H1 (cell line): Measurements from ENCODE around the gene RRP1B. TPM values are rescaled to one million over a fixed set of nuclear protein-coding genes. Genes with fewer than 3 reads are reported as not detected.

Experiments
- CTCF ChIA-PET: fragments of 300-600 bp; sonication (Branson Sonifier 250); formaldehyde crosslinking; loops from one replicate; lab custom pipeline; 2021; ENCODE audit not compliant: partially characterized antibody; lab: Charles Lee
- POLR2A ChIA-PET: fragments of 300-600 bp; sonication (Branson Sonifier 250); formaldehyde crosslinking; loops from one replicate; lab custom pipeline; 2021; ENCODE audit warnings: inconsistent platforms; ENCODE audit not compliant: partially characterized antibody; lab: Charles Lee
- DNase-seq, 2 experiments: peaks; one replicate each; pipeline versions ENCODE4 v3.0.0 to v3.0.0-alpha.2; 2010 to 2022; ENCODE audit warnings: low spot score in 2 of 2, low read depth in 1 of 2, mixed read lengths in 1 of 2
- FAIRE-seq: peaks from 2 replicates; lab custom pipeline; 2011; peaks lifted over from hg19 to GRCh38; lab: Jason Lieb, UNC
- H2AFZ ChIP-seq: 2 replicates; pipeline ENCODE4 v1.8.1; 2012; ENCODE audit warnings: low read length, inconsistent platforms
- H2AK5ac ChIP-seq: 2 replicates; pipeline ENCODE4 v1.6.1; 2013; ENCODE audit warnings: low read depth, low read length
- H2BK120ac ChIP-seq: replicated peaks from 2 replicates; pipeline ENCODE3; 2013; ENCODE audit warnings: low read depth, low read length, inconsistent platforms
- H2BK12ac ChIP-seq: 2 replicates; pipeline ENCODE4 v1.6.1; 2013; ENCODE audit warnings: low read depth, low read length
- H2BK15ac ChIP-seq: 2 replicates; pipeline ENCODE4 v1.6.1; 2013; ENCODE audit warnings: low read length
- H2BK20ac ChIP-seq: 2 replicates; pipeline ENCODE4 v1.6.1; 2013; ENCODE audit warnings: low read length
- H2BK5ac ChIP-seq: 2 replicates; pipeline ENCODE4 v1.6.1; 2013; ENCODE audit warnings: low read depth, low read length
- H3K14ac ChIP-seq: 2 replicates; pipeline ENCODE4 v1.6.1; 2013; ENCODE audit warnings: inconsistent platforms; ENCODE audit not compliant: insufficient read length
- H3K18ac ChIP-seq: 2 replicates; pipeline ENCODE4 v1.6.1; 2013; ENCODE audit warnings: low read length; ENCODE audit errors: extremely low read depth
- H3K23ac ChIP-seq: 2 replicates; pipeline ENCODE4 v1.6.1; 2013; ENCODE audit warnings: inconsistent platforms; ENCODE audit not compliant: insufficient read length
- H3K23me2 ChIP-seq: 2 replicates; pipeline ENCODE4 v1.6.1; 2013; ENCODE audit warnings: low read depth, low read length
- H3K27ac ChIP-seq: 2 replicates; pipeline ENCODE4 v1.6.1; 2011; ENCODE audit warnings: low read depth, low read length, inconsistent platforms
- H3K27me3 ChIP-seq, 4 experiments: replicated peaks in 1 of 4; 1 replicate in 1 of 4; 2 replicates in 3 of 4; pipeline versions ENCODE4 v1.6.1 to v1.8.1; 2011 to 2013; ENCODE audit warnings: low read length in 3 of 4, mild to moderate bottlenecking in 3 of 4, inconsistent platforms in 2 of 4, mixed read lengths in 2 of 4, moderate library complexity in 1 of 4; ENCODE audit not compliant: control insufficient read depth in 3 of 4, insufficient read depth in 3 of 4; ENCODE audit errors: extremely low read depth in 1 of 4
- H3K36me3 ChIP-seq, 4 experiments: 2 replicates each; pipeline versions ENCODE4 v1.6.1 to v1.8.1; 2011 to 2013; ENCODE audit warnings: mild to moderate bottlenecking in 4 of 4, low read length in 3 of 4, moderate library complexity in 2 of 4, control low read depth in 1 of 4, inconsistent platforms in 1 of 4; ENCODE audit not compliant: insufficient read depth in 4 of 4, control insufficient read depth in 2 of 4
- H3K4ac ChIP-seq: replicated peaks from 2 replicates; pipeline ENCODE3; 2013; ENCODE audit warnings: low read length, low read depth, mixed read lengths, inconsistent platforms; ENCODE audit not compliant: insufficient read length
- H3K4me1 ChIP-seq, 4 experiments: replicated peaks in 1 of 4; 1 replicate in 1 of 4; 2 replicates in 3 of 4; pipeline versions ENCODE4 v1.6.1 to v1.8.1; 2011 to 2013; ENCODE audit warnings: low read length in 3 of 4, inconsistent platforms in 2 of 4, mixed read lengths in 1 of 4; ENCODE audit not compliant: insufficient read depth in 4 of 4, control insufficient read depth in 3 of 4
- H3K4me2 ChIP-seq, 2 experiments: 2 replicates each; pipeline versions ENCODE4 v1.6.1 to v1.8.1; 2011 to 2013; ENCODE audit warnings: low read depth in 2 of 2, low read length in 2 of 2, control low read depth in 1 of 2, inconsistent platforms in 1 of 2, mild to moderate bottlenecking in 1 of 2; ENCODE audit not compliant: insufficient read depth in 1 of 2
- H3K4me3 ChIP-seq, 4 experiments: fragments of 200-600, 300-600 bp in 1 of 4; sonication (generic), shearing (Covaris generic), sonication (Bioruptor Twin) in 1 of 4; 2 replicates each; pipeline versions ENCODE4 v1.5.1 to v1.8.1; 2011 to 2016; ENCODE audit warnings: low read length in 4 of 4, low read depth in 3 of 4, control low read depth in 2 of 4, inconsistent platforms in 2 of 4, mild to moderate bottlenecking in 2 of 4, mixed read lengths in 1 of 4, moderate library complexity in 1 of 4; ENCODE audit not compliant: insufficient read depth in 2 of 4; ENCODE audit errors: extremely low read depth in 1 of 4
- H3K56ac ChIP-seq: replicated peaks from 2 replicates; pipeline ENCODE3; 2013; ENCODE audit warnings: low read depth, mild to moderate bottlenecking, mixed read lengths, low read length, inconsistent platforms; ENCODE audit not compliant: insufficient read length
- H3K79me1 ChIP-seq: 2 replicates; pipeline ENCODE4 v1.6.1; 2013; ENCODE audit warnings: low read depth, low read length, control low read depth
- H3K79me2 ChIP-seq, 2 experiments: 2 replicates each; pipeline versions ENCODE4 v1.6.1 to v1.8.1; 2012 to 2013; ENCODE audit warnings: low read length in 2 of 2, mild to moderate bottlenecking in 2 of 2, inconsistent platforms in 1 of 2; ENCODE audit not compliant: insufficient read depth in 2 of 2, control insufficient read depth in 1 of 2
- H3K9ac ChIP-seq, 4 experiments: replicated peaks in 1 of 4; 1 replicate in 1 of 4; 2 replicates in 3 of 4; pipeline versions ENCODE4 v1.6.1 to v1.8.1; 2011 to 2013; ENCODE audit warnings: low read depth in 3 of 4, low read length in 3 of 4, control low read depth in 2 of 4, mild to moderate bottlenecking in 2 of 4, moderate library complexity in 2 of 4, inconsistent platforms in 1 of 4; ENCODE audit errors: extremely low read depth in 1 of 4
- H3K9me3 ChIP-seq, 2 experiments: 2 replicates each; pipeline versions ENCODE4 v1.6.1 to v1.8.1; 2012 to 2013; ENCODE audit warnings: mild to moderate bottlenecking in 2 of 2, moderate library complexity in 2 of 2, control low read depth in 1 of 2, inconsistent platforms in 1 of 2, low read depth in 1 of 2, low read length in 1 of 2, mixed read lengths in 1 of 2; ENCODE audit not compliant: insufficient read depth in 2 of 2
- H4K20me1 ChIP-seq, 2 experiments: replicated peaks in 1 of 2; 2 replicates each; pipeline versions ENCODE3 to v1.8.1; 2011 to 2013; ENCODE audit warnings: inconsistent platforms in 2 of 2, low read length in 2 of 2, mild to moderate bottlenecking in 1 of 2; ENCODE audit not compliant: insufficient read depth in 2 of 2, control insufficient read depth in 1 of 2
- H4K5ac ChIP-seq: 2 replicates; pipeline ENCODE4 v1.6.1; 2013; ENCODE audit warnings: low read length, low read depth, mixed read lengths, inconsistent platforms; ENCODE audit not compliant: insufficient read length
- H4K8ac ChIP-seq: 2 replicates; pipeline ENCODE4 v1.8.0; 2013; ENCODE audit warnings: mild to moderate bottlenecking, moderate library complexity, low read length, inconsistent platforms; ENCODE audit not compliant: insufficient read depth; ENCODE audit errors: extremely low read depth
- H4K91ac ChIP-seq: replicated peaks from 2 replicates; pipeline ENCODE3; 2013; ENCODE audit warnings: low read length, mixed read lengths, inconsistent platforms; ENCODE audit not compliant: insufficient read length
- BACH1 ChIP-seq: IDR thresholded peaks from 2 replicates; pipeline ENCODE4 v1.6.1; 2012; ENCODE audit warnings: low read length, improper control_type of control experiment
- CREB1 ChIP-seq: IDR thresholded peaks from 2 replicates; pipeline ENCODE4 v1.6.1; 2012; ENCODE audit warnings: inconsistent platforms
- HDAC2 ChIP-seq, 2 experiments: fragments of 300-600 bp in 1 of 2; sonication (generic) in 1 of 2; IDR thresholded peaks; 2 replicates each; pipeline ENCODE4 v1.6.1; 2011 to 2012; ENCODE audit warnings: low read depth in 2 of 2, low read length in 2 of 2, mild to moderate bottlenecking in 2 of 2, moderate library complexity in 2 of 2, borderline replicate concordance in 1 of 2, inconsistent platforms in 1 of 2
- RXRA ChIP-seq: IDR thresholded peaks from 2 replicates; pipeline ENCODE4 v1.6.1; 2011; ENCODE audit warnings: low read depth, mild to moderate bottlenecking, low read length, moderate library complexity; ENCODE audit not compliant: insufficient read depth
- SRF ChIP-seq: IDR thresholded peaks from 2 replicates; pipeline ENCODE4 v1.6.1; 2011; ENCODE audit warnings: mild to moderate bottlenecking, low read depth, low read length, moderate library complexity
- TBP ChIP-seq: IDR thresholded peaks from 2 replicates; pipeline ENCODE4 v1.6.1; 2011; ENCODE audit warnings: low read depth, low read length, improper control_type of control experiment
- WGBS, 2 experiments: shearing (Covaris generic) in 1 of 2; methylation state at CpG; one replicate each; pipeline versions ENCODE4 v1.1.6 to v1.1.7; 2013 to 2015; ENCODE audit warnings: low lambda C conversion rate in 2 of 2, mixed read lengths in 2 of 2, inconsistent platforms in 1 of 2, low coverage in 1 of 2, missing lambda C conversion rate in 1 of 2; ENCODE audit not compliant: insufficient replicate concordance in 2 of 2, insufficient coverage in 1 of 2, insufficient read length in 1 of 2; ENCODE audit errors: extremely low coverage in 1 of 2, missing lambda C conversion rate in 1 of 2; 5-methylcytosine and 5-hydroxymethylcytosine counted together
- polyA plus RNA-seq, 7 experiments: library from polyadenylated mRNA; depleted of rRNA in 3 of 7; stranded (reverse) in 5 of 7; unstranded in 2 of 7; fragments of >200 nt in 5 of 7; fragments of 200-250 nt in 2 of 7; gene quantifications; 1 replicate in 5 of 7; 2 replicates in 1 of 7; 4 replicates in 1 of 7; pipeline versions ENCODE4 v1.2.1 to v1.2.3, GENCODE V29; 2011 to 2013; ENCODE audit warnings: missing spikeins in 2 of 7, mixed read lengths in 2 of 7
- total RNA-seq: library from RNA; stranded (reverse); fragmentation: NEBNext Ultra II Directional; extraction: Animal tissue kit (Norgen Biotek cat#: 25700); gene quantifications from 2 replicates; pipeline ENCODE4 v1.2.1, GENCODE V29; 2021

Gene RRP1B
- total and polyA plus RNA-seq, 2 of the 8 experiments (the other 6 are each of a cell fraction or from before 2014, with no cell fraction given) = 25.8 to 97.3 TPM

DNA sequence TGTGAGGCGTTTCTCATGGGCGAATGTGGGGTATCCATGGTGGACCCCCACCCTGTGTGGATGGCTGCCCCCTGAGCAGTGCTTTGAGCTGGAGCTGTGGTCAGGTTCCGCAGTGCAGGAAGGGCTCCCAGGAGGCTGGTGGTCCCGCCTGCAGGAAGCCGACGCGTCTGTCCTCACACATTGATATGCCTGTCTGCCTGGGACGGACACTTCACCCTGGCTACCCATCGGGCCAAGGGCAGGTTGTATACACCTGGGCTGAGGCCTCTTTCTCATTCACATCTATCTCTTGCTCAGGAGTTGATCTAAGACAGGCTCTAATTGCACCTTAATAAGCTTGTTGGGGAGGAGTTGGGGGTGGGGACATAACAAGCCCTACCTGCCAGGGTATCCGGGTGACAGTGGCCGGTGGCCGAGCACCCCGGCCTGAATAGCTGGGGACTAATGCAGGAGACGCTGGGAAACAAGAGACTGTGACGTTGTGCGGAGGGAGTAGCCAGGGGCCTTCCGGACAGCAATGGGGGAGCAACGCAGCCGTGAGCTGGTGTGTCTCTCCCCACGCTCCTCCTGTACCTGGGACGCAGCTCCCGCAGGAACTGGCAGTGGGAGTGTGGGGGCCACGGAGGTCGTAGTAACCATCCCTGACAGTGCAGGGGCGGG is 81.3 kb downstream of the RRP1B start:
- H3K23me2 ChIP-seq = no peaks in the 10 kb centered on the region
- no peak overlapping the region for H2BK15ac ChIP-seq
- H3K14ac ChIP-seq = no peak overlapping the region
- no peak overlapping the region for H4K91ac ChIP-seq
- no peaks in the 10 kb centered on the region for H3K9me3 ChIP-seq
- H2BK5ac ChIP-seq = peak overlapping the region; percentile 83; the same call in 1 of the 2 replicates
- H3K18ac ChIP-seq = no peak overlapping the region
- H3K23ac ChIP-seq = no peak overlapping the region
- H3K27ac ChIP-seq = peak overlapping the region; percentile 18; the same call in 1 of the 2 replicates
- no peak overlapping the region for H2BK12ac ChIP-seq
- no peaks in the 10 kb centered on the region for H3K79me2 ChIP-seq
- ChIA-PET CTCF (interaction anchor here (1.2 to 1.4 kb wide), 2 partner anchors 11 to 42 kb away, joined by 3 to 13 read pairs; no protein-coding TSS in a partner anchor), POLR2A (interaction anchor here (0.5 to 3.2 kb wide), 8 partner anchors 9 to 70 kb away, joined by 3 to 29 read pairs (median 5); no protein-coding TSS in a partner anchor)
- DNase-seq = peak; percentile 68 to 69
- peak overlapping the region in 2 of 4 experiments; percentile 13 to 18; a peak in 2 of 7 replicates for H3K9ac ChIP-seq
- peak overlapping the region; percentile 40; the same call in 1 of the 2 replicates for H2AK5ac ChIP-seq
- FAIRE-seq = peak; percentile 24
- no peaks in the 10 kb centered on the region for H3K27me3 ChIP-seq
- H2AFZ ChIP-seq = no peak overlapping the region
- H3K4me2 ChIP-seq = peak overlapping the region; percentile 15 to 31; a peak in 3 of 4 replicates
- no peak overlapping the region for H2BK20ac ChIP-seq
- H3K79me1 ChIP-seq = peaks cover 2% of the 10 kb centered on the region; the same call in 1 of the 2 replicates
- no peak overlapping the region for H3K4me3 ChIP-seq
- peaks cover 0 to 15% of the 10 kb centered on the region in 2 experiments for H4K20me1 ChIP-seq
- 49% methylated on average over 20 of the region's 25 CpGs; no CpG with 5 or more reads in 1 of the 2 experiments for WGBS, 2 experiments
- H4K8ac ChIP-seq = peak overlapping the region; percentile 80
- no peak overlapping the region for H3K4ac ChIP-seq
- peaks cover 0 to 9% (median 4%) of the 10 kb centered on the region in 4 experiments; a peak in 5 of 7 replicates for H3K4me1 ChIP-seq
- TF ChIP-seq HDAC2 (IDR thresholded peaks at IDR 0.05; ENCODE audit: borderline replicate concordance in 1 of 2, low read depth in 2 of 2, low read length in 2 of 2) = peak in 1 of 2 experiments; percentile 81; a peak in 2 of 4 replicates
- TF ChIP-seq SRF = no peak
- 0 out of 2 replicates have a peak, but pooled peaks have one; percentile 32 for TF ChIP-seq CREB1
- TF ChIP-seq BACH1 = peak; percentile 76
- peak; percentile 19; the same call in 1 of the 2 replicates for TF ChIP-seq TBP
- TF ChIP-seq RXRA = no peak
- H2BK120ac ChIP-seq = no peak overlapping the region
- no peak overlapping the region for H4K5ac ChIP-seq
- H3K56ac ChIP-seq = no peak overlapping the region
- H3K36me3 ChIP-seq = peaks cover 0 to 9% (median 7%) of the 10 kb centered on the region in 4 experiments; a peak in 5 of 8 replicates
